Colon (tissue), 2 donors: ENCODE data around the gene RRAGB.
"Not testable (repeated sequence)": the region's sequence is repeated elsewhere in the genome, so short reads cannot be mapped to it uniquely, and the experiment has no call there.

Experiments used
- FAIRE-seq: peaks from 2 replicates; lab custom pipeline; 2012; peaks lifted over from hg19 to GRCh38; lab: Jason Lieb, UNC
- donor health status: control.
- donor health status: control.

The RRAGB gene

GRCh38 chrX:55717521-55718497 lies at the start of gene RRAGB:
TSS of gene RRAGB (plus strand) at chrX:55717749. CDS start at chrX:55718328, 579 bp downstream.
- peak; percentile 24 for FAIRE-seq

- no peak for FAIRE-seq
These were observed 49.5 kb upstream of the RRAGB start for GRCh38 chrX:55668084-55668483.

GRCh38 chrX:55688579-55688978 lies 29.0 kb upstream of the RRAGB start:
- FAIRE-seq, result not testable (repeated sequence)

GRCh38 chrX:55695227-55696018 lies 22.1 kb upstream of the RRAGB start:
- FAIRE-seq, result no peak

- no peak for FAIRE-seq
These were observed 20.2 kb upstream of the RRAGB start for GRCh38 chrX:55697381-55697780.

- FAIRE-seq, result no peak
These were observed 14.9 kb upstream of the RRAGB start for GRCh38 chrX:55702671-55703070.

- FAIRE-seq, result not testable (repeated sequence)
These were observed 14.1 kb upstream of the RRAGB start for GRCh38 chrX:55703436-55703835.

- not testable (repeated sequence) for FAIRE-seq
These were observed 12.5 kb upstream of the RRAGB start for GRCh38 chrX:55705066-55705465.

GRCh38 chrX:55709735-55710134 lies 7.8 kb upstream of the RRAGB start:
- FAIRE-seq, result no peak

GRCh38 chrX:55710701-55711100 lies 6.8 kb upstream of the RRAGB start:
- FAIRE-seq, result no peak

GRCh38 chrX:55713631-55714030 lies 3.9 kb upstream of the RRAGB start:
- no peak for FAIRE-seq

GRCh38 chrX:55714161-55714560 lies 3.4 kb upstream of the RRAGB start:
- FAIRE-seq, result no peak

GRCh38 chrX:55715847-55716246 lies 1.7 kb upstream of the RRAGB start:
- FAIRE-seq, result no peak

GRCh38 chrX:55716937-55717336 lies 612 bp upstream of the RRAGB start:
- FAIRE-seq, result no peak

GRCh38 chrX:55731826-55732225 lies 14.3 kb downstream of the RRAGB start:
- no peak for FAIRE-seq

- FAIRE-seq, result no peak
These were observed 21.4 kb downstream of the RRAGB start for GRCh38 chrX:55738969-55739368.

GRCh38 chrX:55742649-55743048 lies 25.1 kb downstream of the RRAGB start:
- no peak for FAIRE-seq

GRCh38 chrX:55748463-55748862 lies 30.9 kb downstream of the RRAGB start:
- FAIRE-seq, result not testable (repeated sequence)

GRCh38 chrX:55750256-55750655 lies 32.7 kb downstream of the RRAGB start:
- no peak for FAIRE-seq

GRCh38 chrX:55754861-55755294 lies 37.3 kb downstream of the RRAGB start:
- no peak for FAIRE-seq

GRCh38 chrX:55758033-55758432 lies 40.5 kb downstream of the RRAGB start:
- no peak for FAIRE-seq

- no peak for FAIRE-seq
These were observed 41.9 kb downstream of the RRAGB start for GRCh38 chrX:55759478-55759877.

GRCh38 chrX:55767100-55767499 lies 49.6 kb downstream of the RRAGB start:
- FAIRE-seq, result no peak
